GM06990 (cell line): ENCODE data around the gene ATRX.
"Not testable (repeated sequence)": the region's sequence is repeated elsewhere in the genome, so short reads cannot be mapped to it uniquely, and the experiment has no call there.

Experiments used
- DNase-seq: peaks from one replicate; pipeline ENCODE4 v3.0.0-alpha.2; 2011; ENCODE audit not compliant: insufficient read length; ENCODE audit errors: extremely low read depth
- H3K27me3 ChIP-seq: replicated peaks from 2 replicates; pipeline ENCODE4 v1.6.0; 2011; ENCODE audit warnings: low read length; ENCODE audit not compliant: control insufficient read depth, insufficient read depth
- H3K36me3 ChIP-seq: 2 replicates; pipeline ENCODE4 v1.5.1; 2011; ENCODE audit warnings: low read length; ENCODE audit not compliant: control insufficient read depth, insufficient read depth
- H3K4me3 ChIP-seq: replicated peaks from 2 replicates; pipeline ENCODE4 v1.5.1; 2011; ENCODE audit warnings: low read depth, mild to moderate bottlenecking, control low read depth, low read length
- TF ChIP-seq, protein P1 (sequence below): IDR thresholded peaks from 2 replicates; pipeline ENCODE4 v1.5.1; 2011; ENCODE audit warnings: low read length, control low read depth, mild to moderate bottlenecking, inconsistent platforms; ENCODE audit not compliant: insufficient read depth, poor library complexity, severe bottlenecking

Gene ATRX

DNA sequence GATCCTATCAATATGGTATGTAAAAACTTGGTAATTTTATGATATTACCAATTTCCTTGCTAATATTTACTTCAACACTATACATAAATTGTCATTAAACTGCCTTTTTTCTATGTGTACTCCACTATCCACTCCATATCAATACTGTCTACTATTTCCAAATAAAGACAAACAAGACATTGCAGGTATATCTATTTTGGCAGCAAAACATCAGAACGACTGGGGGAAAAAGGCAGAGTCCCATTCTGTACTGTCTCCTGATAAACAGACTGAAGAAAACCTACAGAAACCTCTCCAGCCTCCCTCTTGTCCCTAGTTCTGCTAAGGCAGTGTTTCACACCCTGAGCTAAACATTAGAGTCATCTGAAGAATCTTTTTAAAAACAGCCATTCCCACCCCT lies 96.6 kb downstream of the ATRX start:
- H3K4me3 ChIP-seq: no peak overlapping the region
- no peak for DNase-seq
- H3K36me3 ChIP-seq: no peaks in the 10 kb centered on the region; the same call in 1 of the 2 replicates
- no peaks in the 10 kb centered on the region for H3K27me3 ChIP-seq
- TF ChIP-seq, protein P1, sequence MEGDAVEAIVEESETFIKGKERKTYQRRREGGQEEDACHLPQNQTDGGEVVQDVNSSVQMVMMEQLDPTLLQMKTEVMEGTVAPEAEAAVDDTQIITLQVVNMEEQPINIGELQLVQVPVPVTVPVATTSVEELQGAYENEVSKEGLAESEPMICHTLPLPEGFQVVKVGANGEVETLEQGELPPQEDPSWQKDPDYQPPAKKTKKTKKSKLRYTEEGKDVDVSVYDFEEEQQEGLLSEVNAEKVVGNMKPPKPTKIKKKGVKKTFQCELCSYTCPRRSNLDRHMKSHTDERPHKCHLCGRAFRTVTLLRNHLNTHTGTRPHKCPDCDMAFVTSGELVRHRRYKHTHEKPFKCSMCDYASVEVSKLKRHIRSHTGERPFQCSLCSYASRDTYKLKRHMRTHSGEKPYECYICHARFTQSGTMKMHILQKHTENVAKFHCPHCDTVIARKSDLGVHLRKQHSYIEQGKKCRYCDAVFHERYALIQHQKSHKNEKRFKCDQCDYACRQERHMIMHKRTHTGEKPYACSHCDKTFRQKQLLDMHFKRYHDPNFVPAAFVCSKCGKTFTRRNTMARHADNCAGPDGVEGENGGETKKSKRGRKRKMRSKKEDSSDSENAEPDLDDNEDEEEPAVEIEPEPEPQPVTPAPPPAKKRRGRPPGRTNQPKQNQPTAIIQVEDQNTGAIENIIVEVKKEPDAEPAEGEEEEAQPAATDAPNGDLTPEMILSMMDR: no peak

DNA sequence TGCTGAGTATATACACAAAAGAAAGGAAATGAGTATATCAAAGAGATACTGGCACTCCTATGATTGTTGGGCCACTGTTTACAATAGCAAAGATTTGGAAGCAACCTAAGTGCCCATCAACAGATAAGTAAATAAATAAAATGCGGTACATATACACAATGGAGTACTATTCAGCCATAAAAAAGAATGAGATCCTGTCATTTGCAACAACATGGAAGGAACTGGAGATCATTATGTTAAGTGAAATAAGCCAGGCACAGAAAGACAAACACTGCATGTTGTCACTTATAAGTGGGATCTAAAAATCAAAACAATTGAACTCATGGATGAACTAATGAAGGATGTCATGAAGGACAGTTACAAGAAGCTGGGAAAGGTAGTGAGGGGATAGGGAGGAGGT lies 100.3 kb downstream of the ATRX start:
- H3K36me3 ChIP-seq, H3K4me3 ChIP-seq, H3K27me3 ChIP-seq, DNase-seq: not testable (repeated sequence)

DNA sequence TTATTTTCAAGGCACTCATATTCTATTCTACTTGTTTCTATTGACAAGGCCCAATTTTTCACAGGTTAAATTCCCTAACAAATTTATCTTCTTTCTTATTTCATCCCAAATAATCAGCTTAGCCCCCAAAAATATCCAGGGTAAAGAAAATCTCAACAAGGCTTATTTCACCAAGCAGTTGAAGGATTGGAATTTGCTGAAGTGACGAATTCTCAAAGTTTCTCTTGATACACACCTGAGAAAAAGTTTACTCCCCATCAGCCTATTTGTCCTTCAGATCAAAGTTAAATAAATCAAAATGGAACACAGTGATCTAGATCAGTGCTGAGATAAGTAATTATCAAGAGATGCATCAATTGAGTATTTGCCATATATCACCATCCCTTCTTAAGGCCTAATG lies 106.9 kb downstream of the ATRX start:
- Histone ChIP-seq H3K36me3 (no peaks in the 10 kb centered on the region; the same call in 1 of the 2 replicates), H3K27me3 (no peaks in the 10 kb centered on the region), H3K4me3 (no peak overlapping the region)
- DNase-seq: no peak
- TF ChIP-seq, protein P1: no peak

DNA sequence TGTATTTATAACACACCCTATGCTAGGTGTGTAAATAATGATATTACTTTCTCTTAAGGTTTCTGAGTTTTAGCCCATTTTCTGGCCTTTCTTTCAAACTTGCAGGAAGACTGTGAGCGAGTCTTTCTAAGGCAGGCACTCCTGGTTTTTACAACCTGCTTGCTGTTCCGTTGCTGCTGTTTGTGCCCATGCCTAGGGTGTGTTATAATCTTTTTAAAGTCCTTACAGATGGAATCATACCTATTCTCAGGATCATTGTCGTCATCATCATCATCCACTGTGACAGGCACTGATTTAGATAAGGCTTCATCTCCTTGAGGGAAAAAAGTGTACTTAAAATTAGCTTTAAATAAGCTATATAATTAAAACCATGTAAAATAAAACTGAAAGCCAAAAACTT lies 110.0 kb downstream of the ATRX start:
- no peak overlapping the region for H3K4me3 ChIP-seq
- TF ChIP-seq, protein P1: no peak
- DNase-seq: no peak

DNA sequence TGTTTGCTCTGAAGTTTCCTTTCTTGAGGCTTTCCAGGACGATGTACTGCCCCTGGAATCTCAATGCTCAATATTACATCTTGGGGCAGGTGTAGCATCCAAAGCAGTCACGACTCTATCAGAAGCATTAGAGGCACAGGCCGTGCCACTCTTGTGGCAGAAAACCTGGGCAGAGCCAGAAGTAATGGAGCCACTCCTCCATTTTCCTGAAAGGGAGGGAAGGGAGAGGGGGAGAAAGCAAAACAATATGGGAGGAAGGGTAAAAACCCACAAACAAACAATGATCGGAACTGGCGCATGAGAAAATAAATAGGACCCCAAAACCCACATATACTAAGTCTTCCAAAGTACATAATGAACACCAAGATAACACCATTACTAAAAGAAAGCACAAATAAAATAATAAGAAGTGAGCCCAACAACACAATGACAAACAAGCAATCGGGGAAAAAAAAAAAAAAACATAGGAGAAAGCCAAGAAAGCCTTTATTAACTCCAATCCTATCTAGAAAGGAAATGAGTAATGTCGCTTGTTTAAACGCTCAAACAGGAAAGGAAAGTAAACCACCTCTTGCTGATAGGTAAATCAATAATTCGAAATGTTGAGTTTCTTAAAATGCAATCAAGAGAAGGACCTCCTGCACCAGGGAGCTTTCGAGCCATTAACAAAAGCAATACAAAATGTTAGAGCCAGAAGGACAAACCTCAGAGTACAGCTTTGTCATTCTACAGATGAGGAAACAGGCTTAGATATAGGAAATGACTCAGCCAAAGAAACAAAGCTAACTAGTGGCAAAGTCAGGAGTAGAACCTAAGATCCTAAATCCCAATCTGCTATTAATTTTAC lies 117.4 kb downstream of the ATRX start:
- no peak for DNase-seq
- no peaks in the 10 kb centered on the region for H3K36me3 ChIP-seq
- H3K4me3 ChIP-seq: no peak overlapping the region
- H3K27me3 ChIP-seq: no peaks in the 10 kb centered on the region
- TF ChIP-seq, protein P1: no peak

More for the DNA sequence above, 110.0 kb downstream of the ATRX start:
- no peaks in the 10 kb centered on the region for H3K27me3 ChIP-seq
- H3K36me3 ChIP-seq: no peaks in the 10 kb centered on the region; the same call in 1 of the 2 replicates

DNA sequence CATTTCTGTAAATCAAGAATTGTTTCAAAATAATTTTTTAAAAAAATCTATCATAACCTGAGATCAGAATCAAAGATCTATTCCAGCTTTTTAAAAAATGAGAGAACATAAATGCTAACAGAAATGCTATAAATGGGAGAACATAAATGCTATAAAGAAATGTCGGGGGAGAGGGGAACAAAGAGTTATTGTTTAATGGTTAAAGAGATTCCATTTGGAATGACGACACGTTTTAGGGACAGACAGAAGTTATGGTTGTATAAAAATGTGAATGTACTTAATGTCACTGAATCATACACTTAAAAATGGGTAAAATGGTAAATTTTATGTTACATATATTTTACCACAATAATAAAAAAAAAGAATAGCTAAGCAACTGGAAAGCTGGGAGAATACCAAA lies 127.1 kb downstream of the ATRX start:
- H3K36me3 ChIP-seq: no peaks in the 10 kb centered on the region
- TF ChIP-seq, protein P1: no peak
- no peak for DNase-seq

More for the DNA sequence above, 127.1 kb downstream of the ATRX start:
- Histone ChIP-seq H3K27me3 (no peaks in the 10 kb centered on the region), H3K4me3 (no peak overlapping the region)
